H1 (cell line): ENCODE data around the gene IFRD1. TPM values are rescaled to one million over a fixed set of nuclear protein-coding genes. Genes with fewer than 3 reads are reported as not detected.

Experiments used
- CTCF ChIA-PET: fragments of 300-600 bp; sonication (Branson Sonifier 250); formaldehyde crosslinking; loops from one replicate; lab custom pipeline; 2021; ENCODE audit not compliant: partially characterized antibody; lab: Charles Lee
- POLR2A ChIA-PET: fragments of 300-600 bp; sonication (Branson Sonifier 250); formaldehyde crosslinking; loops from one replicate; lab custom pipeline; 2021; ENCODE audit warnings: inconsistent platforms; ENCODE audit not compliant: partially characterized antibody; lab: Charles Lee
- DNase-seq, 2 experiments: peaks; one replicate each; pipeline versions ENCODE4 v3.0.0 to v3.0.0-alpha.2; 2010 to 2022; ENCODE audit warnings: low spot score in 2 of 2, low read depth in 1 of 2, mixed read lengths in 1 of 2
- FAIRE-seq: peaks from 2 replicates; lab custom pipeline; 2011; peaks lifted over from hg19 to GRCh38; lab: Jason Lieb, UNC
- H2AFZ ChIP-seq: 2 replicates; pipeline ENCODE4 v1.8.1; 2012; ENCODE audit warnings: low read length, inconsistent platforms
- H2AK5ac ChIP-seq: 2 replicates; pipeline ENCODE4 v1.6.1; 2013; ENCODE audit warnings: low read depth, low read length
- H2BK120ac ChIP-seq: replicated peaks from 2 replicates; pipeline ENCODE3; 2013; ENCODE audit warnings: low read depth, low read length, inconsistent platforms
- H2BK12ac ChIP-seq: 2 replicates; pipeline ENCODE4 v1.6.1; 2013; ENCODE audit warnings: low read depth, low read length
- H2BK15ac ChIP-seq: 2 replicates; pipeline ENCODE4 v1.6.1; 2013; ENCODE audit warnings: low read length
- H2BK20ac ChIP-seq: 2 replicates; pipeline ENCODE4 v1.6.1; 2013; ENCODE audit warnings: low read length
- H2BK5ac ChIP-seq: 2 replicates; pipeline ENCODE4 v1.6.1; 2013; ENCODE audit warnings: low read depth, low read length
- H3K14ac ChIP-seq: 2 replicates; pipeline ENCODE4 v1.6.1; 2013; ENCODE audit warnings: inconsistent platforms; ENCODE audit not compliant: insufficient read length
- H3K18ac ChIP-seq: 2 replicates; pipeline ENCODE4 v1.6.1; 2013; ENCODE audit warnings: low read length; ENCODE audit errors: extremely low read depth
- H3K23ac ChIP-seq: 2 replicates; pipeline ENCODE4 v1.6.1; 2013; ENCODE audit warnings: inconsistent platforms; ENCODE audit not compliant: insufficient read length
- H3K23me2 ChIP-seq: 2 replicates; pipeline ENCODE4 v1.6.1; 2013; ENCODE audit warnings: low read depth, low read length
- H3K27ac ChIP-seq: 2 replicates; pipeline ENCODE4 v1.6.1; 2011; ENCODE audit warnings: low read depth, low read length, inconsistent platforms
- H3K27me3 ChIP-seq, 4 experiments: replicated peaks in 1 of 4; 1 replicate in 1 of 4; 2 replicates in 3 of 4; pipeline versions ENCODE4 v1.6.1 to v1.8.1; 2011 to 2013; ENCODE audit warnings: low read length in 3 of 4, mild to moderate bottlenecking in 3 of 4, inconsistent platforms in 2 of 4, mixed read lengths in 2 of 4, moderate library complexity in 1 of 4; ENCODE audit not compliant: control insufficient read depth in 3 of 4, insufficient read depth in 3 of 4; ENCODE audit errors: extremely low read depth in 1 of 4
- H3K36me3 ChIP-seq, 4 experiments: 2 replicates each; pipeline versions ENCODE4 v1.6.1 to v1.8.1; 2011 to 2013; ENCODE audit warnings: mild to moderate bottlenecking in 4 of 4, low read length in 3 of 4, moderate library complexity in 2 of 4, control low read depth in 1 of 4, inconsistent platforms in 1 of 4; ENCODE audit not compliant: insufficient read depth in 4 of 4, control insufficient read depth in 2 of 4
- H3K4ac ChIP-seq: replicated peaks from 2 replicates; pipeline ENCODE3; 2013; ENCODE audit warnings: low read length, low read depth, mixed read lengths, inconsistent platforms; ENCODE audit not compliant: insufficient read length
- H3K4me1 ChIP-seq, 4 experiments: replicated peaks in 1 of 4; 1 replicate in 1 of 4; 2 replicates in 3 of 4; pipeline versions ENCODE4 v1.6.1 to v1.8.1; 2011 to 2013; ENCODE audit warnings: low read length in 3 of 4, inconsistent platforms in 2 of 4, mixed read lengths in 1 of 4; ENCODE audit not compliant: insufficient read depth in 4 of 4, control insufficient read depth in 3 of 4
- H3K4me2 ChIP-seq, 2 experiments: 2 replicates each; pipeline versions ENCODE4 v1.6.1 to v1.8.1; 2011 to 2013; ENCODE audit warnings: low read depth in 2 of 2, low read length in 2 of 2, control low read depth in 1 of 2, inconsistent platforms in 1 of 2, mild to moderate bottlenecking in 1 of 2; ENCODE audit not compliant: insufficient read depth in 1 of 2
- H3K4me3 ChIP-seq, 4 experiments: fragments of 200-600, 300-600 bp in 1 of 4; sonication (generic), shearing (Covaris generic), sonication (Bioruptor Twin) in 1 of 4; 2 replicates each; pipeline versions ENCODE4 v1.5.1 to v1.8.1; 2011 to 2016; ENCODE audit warnings: low read length in 4 of 4, low read depth in 3 of 4, control low read depth in 2 of 4, inconsistent platforms in 2 of 4, mild to moderate bottlenecking in 2 of 4, mixed read lengths in 1 of 4, moderate library complexity in 1 of 4; ENCODE audit not compliant: insufficient read depth in 2 of 4; ENCODE audit errors: extremely low read depth in 1 of 4
- H3K56ac ChIP-seq: replicated peaks from 2 replicates; pipeline ENCODE3; 2013; ENCODE audit warnings: low read depth, mild to moderate bottlenecking, mixed read lengths, low read length, inconsistent platforms; ENCODE audit not compliant: insufficient read length
- H3K79me1 ChIP-seq: 2 replicates; pipeline ENCODE4 v1.6.1; 2013; ENCODE audit warnings: low read depth, low read length, control low read depth
- H3K79me2 ChIP-seq, 2 experiments: 2 replicates each; pipeline versions ENCODE4 v1.6.1 to v1.8.1; 2012 to 2013; ENCODE audit warnings: low read length in 2 of 2, mild to moderate bottlenecking in 2 of 2, inconsistent platforms in 1 of 2; ENCODE audit not compliant: insufficient read depth in 2 of 2, control insufficient read depth in 1 of 2
- H3K9ac ChIP-seq, 4 experiments: replicated peaks in 1 of 4; 1 replicate in 1 of 4; 2 replicates in 3 of 4; pipeline versions ENCODE4 v1.6.1 to v1.8.1; 2011 to 2013; ENCODE audit warnings: low read depth in 3 of 4, low read length in 3 of 4, control low read depth in 2 of 4, mild to moderate bottlenecking in 2 of 4, moderate library complexity in 2 of 4, inconsistent platforms in 1 of 4; ENCODE audit errors: extremely low read depth in 1 of 4
- H3K9me3 ChIP-seq, 2 experiments: 2 replicates each; pipeline versions ENCODE4 v1.6.1 to v1.8.1; 2012 to 2013; ENCODE audit warnings: mild to moderate bottlenecking in 2 of 2, moderate library complexity in 2 of 2, control low read depth in 1 of 2, inconsistent platforms in 1 of 2, low read depth in 1 of 2, low read length in 1 of 2, mixed read lengths in 1 of 2; ENCODE audit not compliant: insufficient read depth in 2 of 2
- H4K20me1 ChIP-seq, 2 experiments: replicated peaks in 1 of 2; 2 replicates each; pipeline versions ENCODE3 to v1.8.1; 2011 to 2013; ENCODE audit warnings: inconsistent platforms in 2 of 2, low read length in 2 of 2, mild to moderate bottlenecking in 1 of 2; ENCODE audit not compliant: insufficient read depth in 2 of 2, control insufficient read depth in 1 of 2
- H4K5ac ChIP-seq: 2 replicates; pipeline ENCODE4 v1.6.1; 2013; ENCODE audit warnings: low read length, low read depth, mixed read lengths, inconsistent platforms; ENCODE audit not compliant: insufficient read length
- H4K8ac ChIP-seq: 2 replicates; pipeline ENCODE4 v1.8.0; 2013; ENCODE audit warnings: mild to moderate bottlenecking, moderate library complexity, low read length, inconsistent platforms; ENCODE audit not compliant: insufficient read depth; ENCODE audit errors: extremely low read depth
- H4K91ac ChIP-seq: replicated peaks from 2 replicates; pipeline ENCODE3; 2013; ENCODE audit warnings: low read length, mixed read lengths, inconsistent platforms; ENCODE audit not compliant: insufficient read length
- BRCA1 ChIP-seq: IDR thresholded peaks from 2 replicates; pipeline ENCODE4 v1.6.1; 2012; ENCODE audit warnings: low read depth, low read length, improper control_type of control experiment
- CHD2 ChIP-seq: IDR thresholded peaks from 2 replicates; pipeline ENCODE4 v1.6.1; 2012; ENCODE audit warnings: low read length, improper control_type of control experiment
- EGR1 ChIP-seq: IDR thresholded peaks from 2 replicates; pipeline ENCODE4 v1.6.1; 2011; ENCODE audit warnings: low read depth, low read length, borderline replicate concordance
- EZH2 ChIP-seq: fragments of 200-600 bp; sonication (generic); IDR thresholded peaks from 2 replicates; pipeline ENCODE4 v1.7.1; 2012; ENCODE audit warnings: low read depth, mild to moderate bottlenecking, moderate library complexity, low read length, inconsistent platforms; ENCODE audit not compliant: severe bottlenecking
- WGBS, 2 experiments: shearing (Covaris generic) in 1 of 2; methylation state at CpG; one replicate each; pipeline versions ENCODE4 v1.1.6 to v1.1.7; 2013 to 2015; ENCODE audit warnings: low lambda C conversion rate in 2 of 2, mixed read lengths in 2 of 2, inconsistent platforms in 1 of 2, low coverage in 1 of 2, missing lambda C conversion rate in 1 of 2; ENCODE audit not compliant: insufficient replicate concordance in 2 of 2, insufficient coverage in 1 of 2, insufficient read length in 1 of 2; ENCODE audit errors: extremely low coverage in 1 of 2, missing lambda C conversion rate in 1 of 2; 5-methylcytosine and 5-hydroxymethylcytosine counted together
- polyA plus RNA-seq, 7 experiments: library from polyadenylated mRNA; depleted of rRNA in 3 of 7; stranded (reverse) in 5 of 7; unstranded in 2 of 7; fragments of >200 nt in 5 of 7; fragments of 200-250 nt in 2 of 7; gene quantifications; 1 replicate in 5 of 7; 2 replicates in 1 of 7; 4 replicates in 1 of 7; pipeline versions ENCODE4 v1.2.1 to v1.2.3, GENCODE V29; 2011 to 2013; ENCODE audit warnings: missing spikeins in 2 of 7, mixed read lengths in 2 of 7
- total RNA-seq: library from RNA; stranded (reverse); fragmentation: NEBNext Ultra II Directional; extraction: Animal tissue kit (Norgen Biotek cat#: 25700); gene quantifications from 2 replicates; pipeline ENCODE4 v1.2.1, GENCODE V29; 2021

IFRD1 gene
- total and polyA plus RNA-seq, 2 of the 8 experiments (the other 6 are each of a cell fraction or from before 2014, with no cell fraction given) = 23.0 to 50.4 TPM

GRCh38 chr7:112495156-112495788 lies 45.0 kb downstream of the IFRD1 start:
- Histone ChIP-seq H3K4me1 (no peaks in the 10 kb centered on the region), H2BK12ac (no peak overlapping the region), H4K5ac (no peak overlapping the region), H4K20me1 (no peaks in the 10 kb centered on the region), H3K27me3 (no peaks in the 10 kb centered on the region; a peak in 1 of 7 replicates), H3K4ac (no peak overlapping the region), H2BK5ac (no peak overlapping the region), H2AFZ (0 out of 2 replicates have a peak overlapping the region, but pooled peaks have one; percentile 16), H4K91ac (no peak overlapping the region), H3K4me2 (no peak overlapping the region), H2BK20ac (no peak overlapping the region), H3K23me2 (no peaks in the 10 kb centered on the region), H3K79me1 (no peaks in the 10 kb centered on the region), H3K56ac (no peak overlapping the region), H3K79me2 (no peaks in the 10 kb centered on the region), H3K27ac (no peak overlapping the region), H2BK15ac (no peak overlapping the region), H3K14ac (no peak overlapping the region), H3K9ac (no peak overlapping the region), H3K23ac (no peak overlapping the region), H4K8ac (no peak overlapping the region), H3K9me3 (no peaks in the 10 kb centered on the region), H2BK120ac (no peak overlapping the region), H2AK5ac (no peak overlapping the region), H3K4me3 (no peak overlapping the region), H3K18ac (no peak overlapping the region), H3K36me3 (no peaks in the 10 kb centered on the region)
- DNase-seq (no peak), FAIRE-seq (no peak)
- TF ChIP-seq CHD2 (no peak), EZH2 (no peak), BRCA1 (no peak), EGR1 (no peak)
- WGBS, 2 experiments = 79% methylated on average over 2 of the region's 2 CpGs; no CpG with 5 or more reads in 1 of the 2 experiments
- POLR2A ChIA-PET = interaction anchor here (1.3 kb wide), 1 partner anchor 44 kb away, joined by 11 read pairs; no protein-coding TSS in a partner anchor
- CTCF ChIA-PET = interaction anchor here (0.9 to 4.1 kb wide), 30 partner anchors 9 to 1022 kb away, joined by 3 to 39 read pairs (median 5); partner anchors contain the start of gene LSMEM1
